Astrocyte of the cerebellum (primary cell): ENCODE results near the gene MYOF.

Experiments used
- DNase-seq: peaks from one replicate; pipeline ENCODE4 v3.0.0-alpha.2; 2011; ENCODE audit warnings: low read depth
- H3K4me3 ChIP-seq: 2 replicates; pipeline ENCODE4 v1.5.1; 2011; ENCODE audit warnings: mild to moderate bottlenecking, low read depth, low read length, moderate library complexity
- in situ Hi-C: cut with HindIII; loops from 2 replicates; pipeline ENCODE4 v1.10.0; 2017; ENCODE audit warnings: low sequenced_read_pairs
- TF ChIP-seq, protein P1 (sequence below): IDR thresholded peaks from 2 replicates; pipeline ENCODE4 v1.5.1; 2012; ENCODE audit warnings: low read length, low read depth, moderate library complexity, mild to moderate bottlenecking; ENCODE audit errors: missing control alignments

MYOF gene

GRCh38 chr10:93346694-93347093 lies 135.4 kb downstream of the MYOF start:
- TF ChIP-seq, protein P1, sequence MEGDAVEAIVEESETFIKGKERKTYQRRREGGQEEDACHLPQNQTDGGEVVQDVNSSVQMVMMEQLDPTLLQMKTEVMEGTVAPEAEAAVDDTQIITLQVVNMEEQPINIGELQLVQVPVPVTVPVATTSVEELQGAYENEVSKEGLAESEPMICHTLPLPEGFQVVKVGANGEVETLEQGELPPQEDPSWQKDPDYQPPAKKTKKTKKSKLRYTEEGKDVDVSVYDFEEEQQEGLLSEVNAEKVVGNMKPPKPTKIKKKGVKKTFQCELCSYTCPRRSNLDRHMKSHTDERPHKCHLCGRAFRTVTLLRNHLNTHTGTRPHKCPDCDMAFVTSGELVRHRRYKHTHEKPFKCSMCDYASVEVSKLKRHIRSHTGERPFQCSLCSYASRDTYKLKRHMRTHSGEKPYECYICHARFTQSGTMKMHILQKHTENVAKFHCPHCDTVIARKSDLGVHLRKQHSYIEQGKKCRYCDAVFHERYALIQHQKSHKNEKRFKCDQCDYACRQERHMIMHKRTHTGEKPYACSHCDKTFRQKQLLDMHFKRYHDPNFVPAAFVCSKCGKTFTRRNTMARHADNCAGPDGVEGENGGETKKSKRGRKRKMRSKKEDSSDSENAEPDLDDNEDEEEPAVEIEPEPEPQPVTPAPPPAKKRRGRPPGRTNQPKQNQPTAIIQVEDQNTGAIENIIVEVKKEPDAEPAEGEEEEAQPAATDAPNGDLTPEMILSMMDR = no peak
- no peak for DNase-seq
- in situ Hi-C loops = loop anchor here (25.0 kb wide), 1 partner anchor 341 kb away; no protein-coding TSS in a partner anchor
- no peak overlapping the region for H3K4me3 ChIP-seq

GRCh38 chr10:93346108-93346507 lies 136.0 kb downstream of the MYOF start:
- H3K4me3 ChIP-seq = no peak overlapping the region
- TF ChIP-seq, protein P1 = no peak
- no peak for DNase-seq
- in situ Hi-C loops = loop anchor here (25.0 kb wide), 1 partner anchor 341 kb away; no protein-coding TSS in a partner anchor

- TF ChIP-seq, protein P1 = no peak
- no peak for DNase-seq
- no peak overlapping the region for H3K4me3 ChIP-seq
- in situ Hi-C loops = loop anchor here (25.0 kb wide), 1 partner anchor 343 kb away; no protein-coding TSS in a partner anchor
Measured at GRCh38 chr10:93344691-93345090, 137.4 kb downstream of the MYOF start.

DNA sequence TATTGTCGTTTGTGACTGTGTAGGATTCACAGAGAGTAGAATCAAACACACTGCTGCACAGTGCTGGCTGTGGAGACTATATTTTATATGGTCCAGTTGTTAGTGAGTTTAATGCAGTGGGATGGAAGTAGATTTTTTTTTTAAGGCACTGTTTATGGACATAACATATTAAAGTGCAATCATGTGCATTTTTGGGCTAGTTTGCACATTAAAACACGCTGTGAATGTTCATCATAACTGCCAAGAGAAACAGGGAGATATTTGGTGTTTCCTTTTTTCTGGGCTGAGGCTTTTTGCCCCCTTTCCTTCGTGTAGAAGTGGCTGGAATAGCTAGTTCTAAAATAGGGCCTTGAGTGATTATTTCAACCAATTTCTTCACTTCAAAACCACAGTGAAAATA lies 139.2 kb downstream of the MYOF start:
- H3K4me3 ChIP-seq = no peak overlapping the region
- TF ChIP-seq, protein P1 = no peak
- in situ Hi-C loops = loop anchor here (25.0 kb wide), 1 partner anchor 344 kb away; no protein-coding TSS in a partner anchor
- DNase-seq = no peak

GRCh38 chr10:93342366-93342765 lies 139.8 kb downstream of the MYOF start:
- in situ Hi-C loops = loop anchor here (25.0 kb wide), 1 partner anchor 345 kb away; no protein-coding TSS in a partner anchor
- TF ChIP-seq, protein P1 = no peak
- H3K4me3 ChIP-seq = no peak overlapping the region
- no peak for DNase-seq

GRCh38 chr10:93337309-93337721 lies 144.8 kb downstream of the MYOF start:
- in situ Hi-C loops = loop anchor here (25.0 kb wide), 1 partner anchor 350 kb away; no protein-coding TSS in a partner anchor
- H3K4me3 ChIP-seq = no peak overlapping the region
- no peak for DNase-seq
- TF ChIP-seq, protein P1 = no peak
